Subcutaneous adipose tissue (tissue), 4 donors: ENCODE data around the gene MEOX2. TPM values are rescaled to one million over a fixed set of nuclear protein-coding genes. Genes with fewer than 3 reads are reported as not detected.

Experiments used
- total RNA-seq, 4 donors: library from RNA; depleted of rRNA; stranded (reverse); fragments of >200 nt; gene quantifications; one replicate each; pipeline ENCODE4 v1.1.0, GENCODE V29; 2016
- TF ChIP-seq, protein P1 (sequence below): fragments of 450-650 bp; IDR thresholded peaks from one replicate; pipeline ENCODE4 v1.5.1; 2016; ENCODE audit warnings: low read depth, mild to moderate bottlenecking, control low read depth, antibody characterized with exemption, moderate library complexity

MEOX2 gene
- total RNA-seq, 4 donors from 2014 or later = 10.7 to 38.6 (median 23.1) TPM

DNA sequence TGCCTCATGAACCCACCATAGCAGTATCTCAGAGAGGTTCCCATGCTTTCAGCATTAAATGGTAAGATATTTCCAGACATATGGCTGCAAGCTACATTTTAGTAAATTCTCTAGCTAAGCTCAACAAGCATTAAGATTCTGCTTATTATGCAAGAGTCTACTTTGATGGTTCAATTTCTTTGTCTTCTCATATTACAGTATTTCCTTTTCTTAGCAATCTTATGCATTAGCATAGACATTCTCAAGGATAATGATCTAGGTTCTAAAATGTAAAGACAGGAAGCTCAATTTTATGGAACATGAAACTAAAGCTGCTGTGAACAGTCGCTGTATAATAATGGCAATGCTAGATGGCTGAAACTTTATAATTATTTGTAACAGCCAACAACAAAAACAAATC, 39.2 kb downstream of the MEOX2 start:
- TF ChIP-seq, protein P1, sequence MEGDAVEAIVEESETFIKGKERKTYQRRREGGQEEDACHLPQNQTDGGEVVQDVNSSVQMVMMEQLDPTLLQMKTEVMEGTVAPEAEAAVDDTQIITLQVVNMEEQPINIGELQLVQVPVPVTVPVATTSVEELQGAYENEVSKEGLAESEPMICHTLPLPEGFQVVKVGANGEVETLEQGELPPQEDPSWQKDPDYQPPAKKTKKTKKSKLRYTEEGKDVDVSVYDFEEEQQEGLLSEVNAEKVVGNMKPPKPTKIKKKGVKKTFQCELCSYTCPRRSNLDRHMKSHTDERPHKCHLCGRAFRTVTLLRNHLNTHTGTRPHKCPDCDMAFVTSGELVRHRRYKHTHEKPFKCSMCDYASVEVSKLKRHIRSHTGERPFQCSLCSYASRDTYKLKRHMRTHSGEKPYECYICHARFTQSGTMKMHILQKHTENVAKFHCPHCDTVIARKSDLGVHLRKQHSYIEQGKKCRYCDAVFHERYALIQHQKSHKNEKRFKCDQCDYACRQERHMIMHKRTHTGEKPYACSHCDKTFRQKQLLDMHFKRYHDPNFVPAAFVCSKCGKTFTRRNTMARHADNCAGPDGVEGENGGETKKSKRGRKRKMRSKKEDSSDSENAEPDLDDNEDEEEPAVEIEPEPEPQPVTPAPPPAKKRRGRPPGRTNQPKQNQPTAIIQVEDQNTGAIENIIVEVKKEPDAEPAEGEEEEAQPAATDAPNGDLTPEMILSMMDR = no peak

DNA sequence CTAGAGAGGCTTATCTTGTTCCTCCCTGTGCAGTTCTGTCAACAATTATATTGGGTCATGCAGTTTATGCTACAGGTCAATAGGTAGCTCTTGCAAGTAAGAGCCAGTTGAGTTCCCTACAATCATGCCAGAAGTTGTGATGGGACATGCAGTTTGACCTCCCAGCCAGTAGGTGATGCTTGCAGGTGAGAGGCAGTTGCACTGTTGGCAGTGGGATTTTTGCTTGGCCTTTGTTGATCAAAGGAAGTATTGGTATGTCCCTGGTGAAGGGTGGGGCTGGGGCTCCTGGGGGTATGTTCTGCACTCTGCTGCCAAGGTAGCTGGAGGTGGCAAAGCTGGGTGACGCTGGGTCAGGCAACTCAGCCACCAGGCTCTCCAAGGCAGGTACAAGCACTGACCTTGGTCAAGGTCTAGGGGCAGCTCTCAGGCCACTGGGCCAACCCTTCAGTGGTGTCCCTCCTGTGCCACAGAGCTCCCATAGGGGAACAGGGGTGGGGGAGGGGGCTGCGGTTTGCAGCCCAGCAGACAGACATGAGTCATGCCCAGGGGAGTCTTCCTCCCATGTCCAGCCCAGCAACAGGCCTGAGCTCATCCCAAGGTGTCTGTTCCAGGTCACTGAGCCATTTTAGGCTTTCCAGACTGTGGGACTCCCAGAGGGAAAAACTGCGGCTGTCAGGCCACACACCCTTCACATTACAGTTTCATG, 43.3 kb downstream of the MEOX2 start:
- TF ChIP-seq, protein P1 = no peak

DNA sequence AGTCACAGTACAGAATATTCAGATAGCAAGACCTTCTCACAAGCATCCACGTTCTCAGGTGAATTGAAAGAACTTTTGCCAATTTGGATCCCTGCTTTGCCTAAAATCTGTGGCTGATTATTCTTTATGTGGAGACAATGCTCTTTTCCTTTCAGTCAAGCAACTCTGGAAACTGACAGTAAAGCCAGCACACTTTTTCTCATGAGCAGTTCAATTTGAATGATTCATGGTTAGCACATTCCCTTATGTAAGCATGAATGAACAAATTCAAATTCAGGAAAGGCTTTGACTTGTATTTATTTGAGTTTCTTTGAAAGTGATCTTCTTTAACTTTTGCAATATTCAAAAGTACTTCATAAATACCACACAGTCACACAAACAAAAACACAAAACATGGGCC, 57.6 kb downstream of the MEOX2 start:
- TF ChIP-seq, protein P1 = no peak

DNA sequence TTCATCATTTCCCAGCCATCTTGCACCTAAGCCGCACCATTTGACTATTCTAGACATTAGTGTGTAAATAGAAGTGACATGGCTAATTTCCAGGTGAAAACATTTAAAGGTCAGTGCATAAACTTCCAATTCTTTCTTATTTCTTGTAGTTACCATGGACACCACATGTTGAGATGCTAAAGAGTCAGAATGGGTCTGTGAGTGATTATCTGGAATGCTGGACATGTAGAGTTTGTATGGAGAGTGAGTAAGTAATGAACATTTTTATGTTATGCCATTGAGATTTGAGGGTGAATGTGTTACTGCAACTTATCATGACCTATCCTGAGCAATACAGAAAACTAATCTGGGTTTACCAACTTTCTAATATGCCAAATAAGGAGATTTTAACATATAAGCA, 60.4 kb downstream of the MEOX2 start:
- TF ChIP-seq, protein P1 = no peak

DNA sequence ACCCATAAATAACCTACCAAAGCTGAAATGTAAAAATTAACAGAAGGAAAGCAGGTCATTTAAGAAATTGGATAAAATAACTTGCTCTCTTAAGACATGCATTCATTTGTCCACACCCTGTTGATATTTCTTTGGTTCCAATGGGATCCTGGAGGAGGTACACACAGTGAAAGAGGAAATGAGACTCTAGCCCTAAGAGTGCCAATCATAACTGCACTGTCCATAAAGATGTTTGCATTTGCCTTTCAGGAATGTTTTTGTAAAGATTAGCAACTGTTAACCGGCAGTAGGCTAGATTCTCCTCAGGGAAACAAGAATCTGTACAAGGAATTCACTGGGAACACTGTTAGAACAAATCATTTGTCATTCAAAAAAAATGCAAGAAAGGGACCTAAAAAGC, 61.0 kb downstream of the MEOX2 start:
- TF ChIP-seq, protein P1 = no peak

DNA sequence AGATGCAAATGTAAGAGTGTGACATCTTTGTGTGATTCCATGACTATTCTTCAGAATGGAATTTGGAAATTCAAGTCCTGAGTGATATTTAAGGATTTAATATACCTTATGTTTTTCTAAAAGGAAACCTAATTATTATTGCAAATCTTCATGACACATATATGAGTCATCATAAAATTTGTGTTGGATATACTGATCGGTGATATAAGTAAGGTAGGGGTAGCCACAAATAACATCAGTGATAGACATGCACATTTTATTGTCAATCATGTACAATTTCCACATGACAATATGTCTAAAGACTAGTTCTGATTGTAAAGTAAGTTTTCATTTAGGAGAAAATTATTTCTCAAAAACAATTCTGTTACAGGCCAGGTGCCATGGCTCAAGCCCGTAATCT, 65.0 kb downstream of the MEOX2 start:
- TF ChIP-seq, protein P1 = no peak

DNA sequence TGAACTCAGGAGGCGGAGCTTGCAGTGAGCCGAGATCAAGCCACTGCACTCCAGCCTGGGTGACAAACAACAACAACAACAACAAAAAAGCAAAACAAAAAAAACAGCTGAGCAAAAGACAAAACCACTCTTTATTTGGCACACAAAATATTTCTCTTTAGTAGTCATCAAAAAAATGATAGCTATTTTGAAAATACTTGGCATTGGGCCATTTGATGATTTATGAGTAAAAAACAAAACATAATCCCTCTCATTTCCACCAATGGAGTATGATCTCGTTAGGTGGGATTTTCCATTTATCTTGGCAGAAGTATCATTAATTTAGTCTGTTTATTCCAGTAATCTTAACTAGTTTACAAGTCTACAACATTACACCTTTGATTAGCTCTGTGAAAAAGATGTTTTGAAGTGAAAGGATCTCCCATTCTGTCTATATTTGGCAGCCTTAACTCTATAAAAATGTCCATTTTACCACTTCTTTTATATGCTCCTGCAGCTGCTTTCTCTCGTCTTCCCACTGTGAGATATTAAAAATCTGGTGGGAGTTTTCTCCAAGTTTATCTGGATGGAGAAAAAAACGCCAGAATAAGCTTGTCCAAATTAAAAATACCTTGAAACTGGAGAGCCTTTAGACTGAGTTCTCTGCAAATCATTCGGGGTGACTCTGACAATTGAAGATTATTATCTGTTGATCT, 65.8 kb downstream of the MEOX2 start:
- TF ChIP-seq, protein P1 = no peak
